LNCaP clone FGC (cell line): ENCODE measurements around the gene MAP3K6.

ENCODE experiments used
- DNase-seq: peaks from one replicate; pipeline ENCODE4 v3.0.0-alpha.2; 2011; ENCODE audit warnings: low read depth
- H3K4me3 ChIP-seq: 2 replicates; pipeline ENCODE4 v1.5.1; 2011; ENCODE audit warnings: mild to moderate bottlenecking, low read depth, low read length, control low read depth
- TF ChIP-seq, protein P1 (sequence below): IDR thresholded peaks from 2 replicates; pipeline ENCODE4 v1.5.1; 2012; ENCODE audit warnings: mild to moderate bottlenecking; ENCODE audit not compliant: control insufficient read depth, insufficient read depth; ENCODE audit errors: extremely low read depth

Gene MAP3K6

DNA sequence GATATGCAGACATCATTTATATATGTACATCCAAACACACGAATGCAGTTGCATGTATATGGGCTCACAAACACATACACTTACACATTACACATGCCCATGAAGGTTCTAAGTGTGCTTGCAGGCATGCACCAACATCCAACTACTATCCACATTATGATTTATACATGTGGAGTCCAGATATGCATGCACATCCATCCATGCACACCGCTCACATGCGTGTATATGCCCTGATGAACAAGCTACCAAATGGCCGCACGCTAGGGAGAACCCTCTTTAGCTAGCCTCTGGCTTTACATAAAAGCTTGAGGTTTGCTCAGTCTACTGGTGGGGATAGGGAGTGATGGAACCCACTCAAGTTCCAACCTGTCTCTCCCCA is 34.2 kb upstream of the MAP3K6 start:
- TF ChIP-seq, protein P1, sequence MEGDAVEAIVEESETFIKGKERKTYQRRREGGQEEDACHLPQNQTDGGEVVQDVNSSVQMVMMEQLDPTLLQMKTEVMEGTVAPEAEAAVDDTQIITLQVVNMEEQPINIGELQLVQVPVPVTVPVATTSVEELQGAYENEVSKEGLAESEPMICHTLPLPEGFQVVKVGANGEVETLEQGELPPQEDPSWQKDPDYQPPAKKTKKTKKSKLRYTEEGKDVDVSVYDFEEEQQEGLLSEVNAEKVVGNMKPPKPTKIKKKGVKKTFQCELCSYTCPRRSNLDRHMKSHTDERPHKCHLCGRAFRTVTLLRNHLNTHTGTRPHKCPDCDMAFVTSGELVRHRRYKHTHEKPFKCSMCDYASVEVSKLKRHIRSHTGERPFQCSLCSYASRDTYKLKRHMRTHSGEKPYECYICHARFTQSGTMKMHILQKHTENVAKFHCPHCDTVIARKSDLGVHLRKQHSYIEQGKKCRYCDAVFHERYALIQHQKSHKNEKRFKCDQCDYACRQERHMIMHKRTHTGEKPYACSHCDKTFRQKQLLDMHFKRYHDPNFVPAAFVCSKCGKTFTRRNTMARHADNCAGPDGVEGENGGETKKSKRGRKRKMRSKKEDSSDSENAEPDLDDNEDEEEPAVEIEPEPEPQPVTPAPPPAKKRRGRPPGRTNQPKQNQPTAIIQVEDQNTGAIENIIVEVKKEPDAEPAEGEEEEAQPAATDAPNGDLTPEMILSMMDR: no peak
- no peak overlapping the region for H3K4me3 ChIP-seq
- no peak for DNase-seq

DNA sequence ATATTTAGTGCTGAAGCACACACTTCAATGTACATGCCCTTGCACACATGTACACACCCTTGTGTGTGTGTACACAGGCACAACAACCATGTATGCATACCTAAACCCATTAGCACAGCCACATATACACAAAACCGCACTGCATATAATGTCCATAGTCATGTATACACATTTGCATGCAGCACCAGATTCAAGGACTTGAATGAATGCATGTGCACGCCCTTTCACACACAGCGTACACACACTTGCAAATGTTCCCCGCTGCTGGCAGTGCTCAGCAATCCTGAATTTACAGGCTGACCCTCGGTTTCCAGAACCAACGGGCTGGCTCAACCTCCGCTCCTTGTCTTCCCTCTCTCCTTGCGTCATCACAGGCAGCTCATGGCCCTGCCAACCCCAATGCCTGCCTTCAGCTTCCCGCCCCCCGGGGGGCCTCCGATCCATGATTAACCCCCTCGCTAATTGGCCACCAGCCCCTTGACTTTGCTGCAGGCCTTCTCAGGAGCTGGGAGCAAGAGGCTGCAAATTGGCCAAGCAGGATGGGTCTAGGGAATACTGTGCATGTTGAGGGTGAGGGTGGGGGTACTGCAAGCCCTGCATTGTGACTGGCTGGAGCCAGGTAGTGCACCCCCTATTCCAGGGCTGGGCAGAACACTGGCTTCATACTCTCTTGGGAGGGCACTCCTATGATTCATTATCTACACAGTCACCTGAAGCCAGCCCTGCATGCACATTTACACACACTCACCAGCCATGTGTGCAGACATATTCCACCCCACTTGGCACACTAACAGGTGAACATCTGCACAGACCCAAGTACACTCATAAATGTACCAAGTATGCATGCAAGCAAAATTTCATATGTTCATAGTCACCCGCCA is 33.6 kb upstream of the MAP3K6 start:
- no peak for DNase-seq
- TF ChIP-seq, protein P1: no peak
- no peak overlapping the region for H3K4me3 ChIP-seq

DNA sequence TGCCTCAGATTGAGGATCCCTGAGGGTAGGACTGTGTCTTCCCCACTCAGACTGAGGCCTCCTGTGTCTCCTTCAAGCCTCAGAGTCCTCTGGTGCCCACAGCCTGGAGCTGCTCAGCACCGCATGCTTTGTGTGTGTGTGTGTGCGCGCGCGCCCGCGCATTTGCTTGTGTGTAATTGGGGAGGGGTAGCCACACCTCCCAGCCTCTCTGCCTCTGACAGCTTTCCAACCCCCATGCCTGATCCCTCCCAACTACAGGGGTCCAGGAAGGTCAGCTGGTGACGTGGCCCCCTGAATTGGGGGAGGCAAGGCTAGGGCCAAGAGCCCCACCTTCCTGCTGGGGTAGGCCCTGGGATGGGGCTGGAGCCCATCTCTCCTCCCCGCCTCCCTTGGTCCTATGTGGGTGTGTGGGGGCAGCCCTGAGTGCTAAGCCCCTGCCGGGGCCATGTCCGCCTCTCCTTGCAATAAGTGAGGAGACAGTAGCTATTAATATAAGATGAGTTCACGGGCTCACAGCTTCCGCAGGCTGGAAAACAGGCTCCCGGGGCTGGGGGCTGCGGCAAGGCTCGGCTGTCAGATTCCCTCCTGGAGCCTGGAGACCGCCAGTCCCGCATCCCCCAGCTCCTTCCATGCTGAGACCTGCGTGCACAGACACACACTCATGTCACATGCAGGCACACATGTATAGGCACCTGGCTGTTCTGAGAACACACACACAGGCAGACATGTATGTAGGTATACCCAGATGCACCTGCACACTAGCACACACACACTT is 32.7 kb upstream of the MAP3K6 start:
- TF ChIP-seq, protein P1: no peak
- no peak for DNase-seq
- no peak overlapping the region for H3K4me3 ChIP-seq

DNA sequence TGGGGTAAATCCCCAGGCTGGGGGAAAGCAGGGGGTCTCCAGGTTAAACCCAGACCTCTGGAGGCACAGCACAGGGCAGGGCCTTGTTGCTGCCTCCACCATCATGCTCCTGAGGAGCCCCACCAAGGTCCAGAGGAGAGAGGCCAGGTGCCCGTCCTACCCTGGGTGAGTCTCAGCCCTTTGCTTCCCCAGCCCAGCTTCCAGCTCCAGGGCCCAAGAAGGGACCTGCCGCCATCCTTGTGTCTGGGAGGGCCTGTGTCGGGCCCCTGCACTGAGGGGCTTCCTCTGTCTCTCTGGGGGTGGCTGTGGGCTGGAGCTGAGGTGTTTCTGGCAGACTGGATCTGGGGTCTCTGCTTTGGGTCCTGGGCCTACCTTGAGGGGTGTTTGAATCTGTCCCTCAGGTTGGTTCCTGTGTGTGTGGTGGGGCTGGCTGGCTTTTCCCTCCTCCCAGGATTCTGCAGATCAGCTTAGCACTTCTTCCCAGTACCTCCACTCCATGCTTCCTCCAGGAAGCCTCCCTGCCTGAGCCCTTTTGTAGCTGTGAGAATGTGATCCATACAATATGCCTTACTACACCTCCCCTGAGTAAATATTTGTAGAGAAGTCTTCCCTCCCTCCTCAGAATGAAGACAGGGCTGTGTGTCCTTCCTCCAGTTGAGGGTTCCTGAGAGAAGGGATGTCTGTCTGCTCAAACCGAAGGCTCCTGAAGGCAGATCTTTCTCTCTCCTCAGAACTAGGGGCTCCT is 31.8 kb upstream of the MAP3K6 start:
- no peak for DNase-seq
- TF ChIP-seq, protein P1: no peak
- no peak overlapping the region for H3K4me3 ChIP-seq

DNA sequence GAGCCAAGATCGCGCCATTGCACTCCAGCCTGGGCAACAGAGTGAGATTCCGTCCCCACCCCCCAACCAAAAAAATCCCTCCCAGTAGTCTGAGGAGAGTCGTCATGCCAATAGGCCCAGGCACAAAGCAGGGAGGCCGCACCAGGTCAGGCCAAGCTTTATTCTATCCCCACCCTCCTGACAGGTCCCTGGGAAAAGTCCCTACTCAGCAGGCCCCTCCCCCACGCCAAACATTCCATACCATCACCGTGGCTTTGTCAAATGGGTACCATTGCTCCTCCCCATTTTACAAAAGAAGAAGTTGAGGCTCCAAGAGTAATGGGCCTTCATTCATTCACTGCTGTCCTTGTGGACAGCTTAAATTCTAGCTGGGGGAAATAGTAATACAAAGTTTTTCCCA is 31.0 kb upstream of the MAP3K6 start:
- H3K4me3 ChIP-seq: no peak overlapping the region
- TF ChIP-seq, protein P1: no peak
- no peak for DNase-seq

DNA sequence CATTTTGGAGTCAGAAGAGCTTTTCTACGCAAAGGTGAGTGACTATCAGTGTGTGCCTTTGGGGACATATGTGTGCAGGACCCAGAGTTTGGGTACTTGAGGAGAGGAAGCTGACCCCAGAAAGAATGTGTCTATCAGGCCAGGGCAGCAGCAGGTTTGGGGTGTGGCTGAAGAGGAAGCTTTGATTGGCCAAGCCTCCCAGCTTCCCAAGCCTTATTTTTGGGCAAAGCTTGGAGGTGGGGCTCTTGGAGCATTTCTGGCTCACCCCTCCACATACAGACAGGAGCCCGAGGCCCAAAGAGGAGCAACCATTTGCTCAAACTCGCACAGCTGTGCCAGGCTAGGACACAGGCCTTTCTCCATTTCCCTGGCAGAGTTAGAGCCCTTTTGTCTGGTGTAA is 30.3 kb upstream of the MAP3K6 start:
- no peak for DNase-seq
- TF ChIP-seq, protein P1: no peak
- H3K4me3 ChIP-seq: no peak overlapping the region
